Suppressor macrophage treated with lipopolysaccharide for 4 hours (primary cell): ENCODE measurements around the gene HOGA1.
A peak's percentile ranks its signal among the peaks of the same experiment; 100 is the strongest.

Experiments
- DNase-seq: peaks from one replicate; pipeline ENCODE4 v3.0.0-alpha.2; 2020

Gene HOGA1

GRCh38 chr10:97580421-97581367 lies 3.5 kb upstream of the HOGA1 start:
- no peak for DNase-seq

GRCh38 chr10:97582169-97582568 lies 2.0 kb upstream of the HOGA1 start:
- no peak for DNase-seq

- DNase-seq = no peak
These were observed 713 bp upstream of the HOGA1 start for GRCh38 chr10:97583476-97583875.

- DNase-seq = no peak
These were observed 729 bp downstream of the HOGA1 start for GRCh38 chr10:97584798-97585438.

GRCh38 chr10:97585439-97585811 lies 1.2 kb downstream of the HOGA1 start:
- no peak for DNase-seq

GRCh38 chr10:97587183-97587582 lies 3.0 kb downstream of the HOGA1 start:
- no peak for DNase-seq

GRCh38 chr10:97589479-97589878 lies 5.3 kb downstream of the HOGA1 start, which contains the start of gene C10orf62:
Gene C10orf62, plus strand, starts transcription at chr10:97589721. Its CDS starts 177 bp downstream, at chr10:97589898.
- no peak for DNase-seq

GRCh38 chr10:97590082-97590747 lies 6.0 kb downstream of the HOGA1 start:
- DNase-seq = no peak

- no peak for DNase-seq
These were observed 6.7 kb downstream of the HOGA1 start for GRCh38 chr10:97590748-97591495.

GRCh38 chr10:97593421-97593820 lies 9.2 kb downstream of the HOGA1 start:
- DNase-seq = no peak

GRCh38 chr10:97596101-97597082 lies 12.2 kb downstream of the HOGA1 start:
- DNase-seq = peak; percentile 57

- no peak for DNase-seq
These were observed 13.6 kb downstream of the HOGA1 start for GRCh38 chr10:97597778-97598177.

GRCh38 chr10:97598407-97599271 lies 14.4 kb downstream of the HOGA1 start:
- no peak for DNase-seq

GRCh38 chr10:97599272-97599619 lies 15.1 kb downstream of the HOGA1 start:
- no peak for DNase-seq

GRCh38 chr10:97600616-97601015 lies 16.4 kb downstream of the HOGA1 start:
- DNase-seq = no peak

GRCh38 chr10:97601268-97602215 lies 17.4 kb downstream of the HOGA1 start:
- no peak for DNase-seq

GRCh38 chr10:97607095-97607636 lies 23.0 kb downstream of the HOGA1 start:
- DNase-seq = no peak

- DNase-seq = no peak
These were observed 24.9 kb downstream of the HOGA1 start for GRCh38 chr10:97608991-97609561.

- no peak for DNase-seq
These were observed 27.3 kb downstream of the HOGA1 start for GRCh38 chr10:97611473-97611872.
